Neuron (in vitro differentiated cells): ENCODE results near the gene FNBP1.

Experiments
- H2AFZ ChIP-seq: one replicate; pipeline ENCODE4 v1.6.1; 2013; ENCODE audit warnings: low read depth, mild to moderate bottlenecking, inconsistent platforms, low read length, moderate library complexity
- H3K27me3 ChIP-seq: one replicate; pipeline ENCODE4 v1.6.1; 2013; ENCODE audit warnings: low read length; ENCODE audit not compliant: insufficient read depth
- H3K36me3 ChIP-seq: one replicate; pipeline ENCODE4 v1.6.1; 2013; ENCODE audit warnings: low read length; ENCODE audit not compliant: insufficient read depth
- H3K4me1 ChIP-seq: one replicate; pipeline ENCODE4 v1.6.1; 2013; ENCODE audit warnings: low read length; ENCODE audit not compliant: insufficient read depth
- H3K4me3 ChIP-seq: 2 replicates; pipeline ENCODE4 v1.5.1; 2013; ENCODE audit warnings: mild to moderate bottlenecking, low read length, moderate library complexity
- H3K9me3 ChIP-seq: one replicate; pipeline ENCODE4 v1.6.1; 2013; ENCODE audit warnings: low read length

Gene FNBP1

GRCh38 chr9:129850821-129851550 lies 192.0 kb downstream of the FNBP1 start:
- H3K4me1 ChIP-seq, result no peaks in the 10 kb centered on the region
- no peaks in the 10 kb centered on the region for H3K27me3 ChIP-seq
- H3K4me3 ChIP-seq, result no peak overlapping the region
- H2AFZ ChIP-seq, result no peak overlapping the region
- H3K36me3 ChIP-seq, result peaks cover 43% of the 10 kb centered on the region
- H3K9me3 ChIP-seq, result no peaks in the 10 kb centered on the region

- peaks cover 39% of the 10 kb centered on the region for H3K36me3 ChIP-seq
Observed at GRCh38 chr9:129849901-129850300, 193.1 kb downstream of the FNBP1 start.

GRCh38 chr9:129848712-129849441 lies 194.1 kb downstream of the FNBP1 start:
- no peak overlapping the region for H2AFZ ChIP-seq

More at GRCh38 chr9:129849901-129850300, 193.1 kb downstream of the FNBP1 start:
- Histone ChIP-seq H3K4me1 (no peaks in the 10 kb centered on the region), H3K27me3 (no peaks in the 10 kb centered on the region), H2AFZ (no peak overlapping the region), H3K9me3 (no peaks in the 10 kb centered on the region), H3K4me3 (no peak overlapping the region)

GRCh38 chr9:129845373-129845772 lies 197.6 kb downstream of the FNBP1 start:
- H3K4me1 ChIP-seq, result peaks cover 9% of the 10 kb centered on the region
- no peak overlapping the region for H3K4me3 ChIP-seq
- no peaks in the 10 kb centered on the region for H3K9me3 ChIP-seq

More at GRCh38 chr9:129848712-129849441, 194.1 kb downstream of the FNBP1 start:
- Histone ChIP-seq H3K4me3 (no peak overlapping the region), H3K36me3 (peaks cover 30% of the 10 kb centered on the region), H3K9me3 (no peaks in the 10 kb centered on the region), H3K4me1 (no peaks in the 10 kb centered on the region), H3K27me3 (no peaks in the 10 kb centered on the region)

GRCh38 chr9:129841071-129841470 lies 201.9 kb downstream of the FNBP1 start:
- no peak overlapping the region for H3K4me3 ChIP-seq
- no peaks in the 10 kb centered on the region for H3K36me3 ChIP-seq
- no peaks in the 10 kb centered on the region for H3K9me3 ChIP-seq
- no peaks in the 10 kb centered on the region for H3K27me3 ChIP-seq
- H3K4me1 ChIP-seq, result peaks cover 14% of the 10 kb centered on the region
- H2AFZ ChIP-seq, result no peak overlapping the region

More at GRCh38 chr9:129845373-129845772, 197.6 kb downstream of the FNBP1 start:
- no peaks in the 10 kb centered on the region for H3K27me3 ChIP-seq
- H3K36me3 ChIP-seq, result peaks cover 5% of the 10 kb centered on the region
- no peak overlapping the region for H2AFZ ChIP-seq

- H3K4me1 ChIP-seq, result peaks cover 16% of the 10 kb centered on the region
- no peak overlapping the region for H2AFZ ChIP-seq
Observed at GRCh38 chr9:129840034-129840433, 203.0 kb downstream of the FNBP1 start.

GRCh38 chr9:129839324-129840023 lies 203.5 kb downstream of the FNBP1 start:
- no peak overlapping the region for H3K4me3 ChIP-seq
- no peaks in the 10 kb centered on the region for H3K9me3 ChIP-seq
- no peaks in the 10 kb centered on the region for H3K27me3 ChIP-seq
- H3K36me3 ChIP-seq, result no peaks in the 10 kb centered on the region
- H2AFZ ChIP-seq, result no peak overlapping the region
- H3K4me1 ChIP-seq, result peaks cover 18% of the 10 kb centered on the region

More at GRCh38 chr9:129840034-129840433, 203.0 kb downstream of the FNBP1 start:
- Histone ChIP-seq H3K4me3 (no peak overlapping the region), H3K27me3 (no peaks in the 10 kb centered on the region), H3K36me3 (no peaks in the 10 kb centered on the region), H3K9me3 (no peaks in the 10 kb centered on the region)

- no peaks in the 10 kb centered on the region for H3K36me3 ChIP-seq
- no peak overlapping the region for H2AFZ ChIP-seq
- no peaks in the 10 kb centered on the region for H3K9me3 ChIP-seq
- H3K27me3 ChIP-seq, result no peaks in the 10 kb centered on the region
- peaks cover 23% of the 10 kb centered on the region for H3K4me1 ChIP-seq
- H3K4me3 ChIP-seq, result no peak overlapping the region
Observed at GRCh38 chr9:129838707-129839259, 204.2 kb downstream of the FNBP1 start.
